Left lung (tissue), 10 donors: Measurements from ENCODE around the gene EML4. TPM values are rescaled to one million over a fixed set of nuclear protein-coding genes. Genes with fewer than 3 reads are reported as not detected.
"Not testable (repeated sequence)": the region's sequence is repeated elsewhere in the genome, so short reads cannot be mapped to it uniquely, and the experiment has no call there.

ENCODE experiments used
- ATAC-seq: fragments of 200-7000 bp; cut with Tn5 transposase; one replicate; pipeline ENCODE4 v1.9.1; 2020; ENCODE audit warnings: moderate library complexity
- DNase-seq, 4 donors: peaks; one replicate each; pipeline ENCODE4 v3.0.0-alpha.2; 2013 to 2020
- H3K27ac ChIP-seq, 2 donors: fragments of 200-600 bp; sonication (generic) in 1 of 2; one replicate each; pipeline versions ENCODE4 v1.5.0 to v1.8.0; 2020 to 2021
- H3K27me3 ChIP-seq, 2 donors: fragments of 200-600 bp; sonication (generic) in 1 of 2; one replicate each; pipeline versions ENCODE4 v1.5.0 to v1.8.0; 2020 to 2021
- H3K36me3 ChIP-seq, 2 donors: fragments of 200-600 bp; sonication (generic) in 1 of 2; one replicate each; pipeline versions ENCODE4 v1.5.0 to v1.8.0; 2020 to 2021
- H3K4me1 ChIP-seq, 2 donors: fragments of 200-600 bp; one replicate each; pipeline ENCODE4 v1.8.0; 2021
- H3K4me3 ChIP-seq, 2 donors: fragments of 200-600 bp; sonication (generic) in 1 of 2; one replicate each; pipeline versions ENCODE4 v1.5.0 to v1.8.0; 2020 to 2021; ENCODE audit warnings: mild to moderate bottlenecking in 1 of 2
- H3K9me3 ChIP-seq, 2 donors: fragments of 200-600 bp; sonication (generic) in 1 of 2; one replicate each; pipeline versions ENCODE4 v1.5.0 to v1.8.0; 2020 to 2021
- CTCF ChIP-seq, 2 donors: fragments of 200-600 bp; sonication (generic) in 1 of 2; IDR thresholded peaks; one replicate each; pipeline versions ENCODE4 v1.5.0 to v1.8.0; 2021; ENCODE audit warnings: antibody characterized with exemption in 2 of 2
- intact Hi-C, 2 donors: fragments of 100-400 bp; cut with DNase I; formaldehyde crosslinking; loops; one replicate each; pipeline versions ENCODE4 v1.11.2 to v1.14.2; 2022
- polyA plus RNA-seq, 6 donors: library from polyadenylated mRNA; unstranded; fragments of 120-200 nt; gene quantifications; one replicate each; pipeline ENCODE4 v1.2.1, GENCODE V29; 2013; ENCODE audit not compliant: insufficient read length in 6 of 6
- total RNA-seq, 2 donors: library from RNA; stranded (reverse); fragmentation: NEBNext Ultra II Directional; extraction: Animal tissue kit (Norgen Biotek cat#: 25700); gene quantifications; one replicate each; pipeline ENCODE4 v1.2.1, GENCODE V29; 2021
- donor health status: DM: no; HTN: yes; CAD: no.
- donor health status: DM: no; HTN: no; CAD: no.

Gene EML4
- total and polyA plus RNA-seq, 8 donors: 77.5 to 110 (median 89.5) TPM

- H3K4me1 ChIP-seq: peaks cover 0 to 14% of the 10 kb centered on the region in 2 donors
- H3K27me3 ChIP-seq: no peaks in the 10 kb centered on the region
- DNase-seq (no peak), ATAC-seq (peak; percentile 83)
- no peak for TF ChIP-seq CTCF (IDR thresholded peaks at IDR 0.05)
- peaks cover 0 to 68% of the 10 kb centered on the region in 2 donors for H3K36me3 ChIP-seq
- no peaks in the 10 kb centered on the region for H3K9me3 ChIP-seq
- H3K4me3 ChIP-seq: no peak overlapping the region
- peak overlapping the region in 1 of 2 donors; percentile 40 for H3K27ac ChIP-seq
- intact Hi-C loops: no loop called here
Observed at GRCh38 chr2:42342061-42342794, 173.1 kb downstream of the EML4 start.

DNA sequence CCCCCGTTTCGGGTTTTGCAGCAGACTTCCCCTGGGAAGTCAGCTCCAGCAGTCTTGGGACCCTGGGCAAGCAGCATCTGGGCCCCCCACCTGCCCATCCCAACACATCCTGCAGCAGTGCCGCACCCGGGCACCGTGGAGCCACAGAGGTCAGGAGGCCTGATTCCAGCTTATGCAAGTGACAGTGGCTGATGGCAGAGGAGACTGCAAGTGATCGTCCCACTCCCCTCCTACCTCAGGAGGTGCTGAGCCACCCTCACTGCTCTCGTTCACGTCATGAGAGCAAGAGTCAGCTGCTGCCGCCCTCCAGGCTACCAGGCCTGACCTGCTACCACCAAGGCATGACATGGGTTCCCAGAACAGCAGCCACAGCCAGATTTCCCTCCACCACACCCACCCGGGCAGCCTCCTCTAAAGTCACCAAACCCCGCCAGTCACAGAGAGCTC lies 173.7 kb downstream of the EML4 start:
- H3K36me3 ChIP-seq: peaks cover 0 to 66% of the 10 kb centered on the region in 2 donors
- no peaks in the 10 kb centered on the region for H3K9me3 ChIP-seq
- ATAC-seq: no peak
- no peak for DNase-seq
- peak overlapping the region in 1 of 2 donors; percentile 40 for H3K27ac ChIP-seq
- H3K27me3 ChIP-seq: no peaks in the 10 kb centered on the region
- H3K4me1 ChIP-seq: peaks cover 0 to 14% of the 10 kb centered on the region in 2 donors
- TF ChIP-seq CTCF (IDR thresholded peaks at IDR 0.05): no peak
- intact Hi-C loops: no loop called here
- no peak overlapping the region for H3K4me3 ChIP-seq

- Histone ChIP-seq H3K27me3 (no peaks in the 10 kb centered on the region), H3K9me3 (no peaks in the 10 kb centered on the region), H3K4me1 (peaks cover 0 to 14% of the 10 kb centered on the region in 2 donors), H3K36me3 (peaks cover 0 to 64% of the 10 kb centered on the region in 2 donors), H3K4me3 (no peak overlapping the region), H3K27ac (no peak overlapping the region)
- intact Hi-C loops: no loop called here
- DNase-seq: no peak
- no peak for TF ChIP-seq CTCF (IDR thresholded peaks at IDR 0.05)
- no peak for ATAC-seq
Observed at GRCh38 chr2:42345986-42346385, 176.8 kb downstream of the EML4 start.

DNA sequence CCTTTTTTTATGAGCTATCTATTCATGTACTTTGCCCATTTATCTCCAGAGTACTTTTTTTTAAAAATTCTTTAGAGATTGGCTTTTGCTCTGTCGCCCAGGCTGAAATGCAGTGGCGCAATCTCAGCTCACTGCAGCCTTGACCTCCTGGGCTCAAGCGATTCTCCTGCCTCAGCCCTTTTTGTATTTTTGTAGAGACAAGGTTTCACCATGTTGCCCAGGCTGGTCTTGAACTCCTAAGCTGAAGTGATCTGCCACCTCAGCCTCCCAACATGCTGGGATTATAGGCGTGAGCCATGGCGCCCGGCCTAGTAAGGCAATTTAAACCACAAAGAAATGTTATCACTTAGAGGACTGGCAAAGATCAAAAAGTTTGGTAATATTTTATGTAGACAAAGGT lies 177.7 kb downstream of the EML4 start:
- H3K27me3 ChIP-seq, DNase-seq, intact Hi-C loops, H3K9me3 ChIP-seq, ATAC-seq, H3K4me3 ChIP-seq, H3K27ac ChIP-seq: not testable (repeated sequence)
- Histone ChIP-seq H3K4me1 (peaks cover 0 to 12% of the 10 kb centered on the region in 2 donors), H3K36me3 (peaks cover 0 to 71% of the 10 kb centered on the region in 2 donors)

DNA sequence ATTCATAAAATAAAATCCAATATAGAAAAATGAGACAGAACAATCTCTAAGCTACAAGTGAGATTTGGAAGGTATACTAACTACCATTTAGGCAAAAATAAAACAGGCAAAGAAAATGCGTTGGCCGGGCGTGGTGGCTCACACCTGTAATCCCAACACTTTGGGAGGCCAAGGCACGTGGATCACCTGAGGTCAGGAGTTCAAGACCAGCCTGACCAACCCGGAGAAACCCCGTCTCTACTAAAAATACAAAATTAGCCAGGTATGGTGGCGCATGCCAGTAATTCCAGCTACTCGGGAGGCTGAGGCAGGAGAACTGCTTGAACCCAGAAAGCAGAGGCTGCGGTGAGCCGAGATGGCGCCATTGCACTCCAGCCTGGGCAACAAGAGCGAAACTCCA lies 178.4 kb downstream of the EML4 start:
- H3K36me3 ChIP-seq: peaks cover 0 to 77% of the 10 kb centered on the region in 2 donors
- H3K9me3 ChIP-seq, DNase-seq, H3K27me3 ChIP-seq, intact Hi-C loops, H3K27ac ChIP-seq, ATAC-seq, H3K4me1 ChIP-seq, H3K4me3 ChIP-seq: not testable (repeated sequence)

DNA sequence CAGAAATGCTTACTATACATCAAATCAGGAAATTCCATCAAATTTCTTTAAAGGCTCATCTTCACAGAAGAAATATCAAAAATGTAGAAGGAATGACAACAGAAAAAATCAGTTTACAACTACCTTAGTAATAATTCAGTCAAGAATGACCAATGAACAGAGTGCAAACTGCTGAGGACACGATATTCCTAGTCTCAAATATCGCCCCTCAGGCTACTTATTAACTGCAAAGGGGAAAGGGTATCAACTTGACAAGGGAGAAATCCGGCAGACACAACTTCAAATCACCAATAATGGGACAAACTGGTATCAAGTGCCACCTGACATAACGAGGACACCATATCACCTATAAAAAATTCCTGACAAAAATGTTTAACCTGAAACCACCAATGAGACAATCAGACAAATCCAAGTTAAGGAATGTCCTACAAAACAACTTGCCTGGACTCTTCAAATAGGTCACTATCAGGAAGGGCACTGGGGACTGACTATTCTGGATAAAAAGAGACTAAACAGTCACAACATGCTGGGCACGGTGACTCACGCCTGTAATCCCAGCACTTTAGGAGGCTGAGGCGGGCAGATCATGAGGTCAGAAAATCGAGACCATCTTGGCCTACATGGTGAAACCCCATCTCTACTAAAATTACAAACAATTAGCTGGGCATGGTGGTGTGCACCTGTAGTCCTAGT lies 179.1 kb downstream of the EML4 start:
- H3K27ac ChIP-seq: no peak overlapping the region
- H3K9me3 ChIP-seq: no peaks in the 10 kb centered on the region
- no peak for TF ChIP-seq CTCF (IDR thresholded peaks at IDR 0.05)
- no peak for DNase-seq
- no peaks in the 10 kb centered on the region for H3K27me3 ChIP-seq
- no peak overlapping the region for H3K4me3 ChIP-seq
- H3K36me3 ChIP-seq: peaks cover 0 to 82% of the 10 kb centered on the region in 2 donors
- intact Hi-C loops: no loop called here
- no peaks in the 10 kb centered on the region for H3K4me1 ChIP-seq
- ATAC-seq: no peak
